Measurements from ENCODE around the gene OSBPL5.
"Not testable (repeated sequence)": the region's sequence is repeated elsewhere in the genome, so short reads cannot be mapped to it uniquely, and the experiment has no call there.

The OSBPL5 gene

GRCh38 chr11:3080733-3081385, 84.3 kb downstream of the OSBPL5 start:
- TF ChIP-seq CTCF (IDR thresholded peaks at IDR 0.05; ENCODE audit: extremely low read depth, missing control alignments), result no peak
- no peak for DNase-seq (ENCODE audit: low spot score)

- DNase-seq (ENCODE audit: low spot score), result no peak
- no peak for TF ChIP-seq CTCF (IDR thresholded peaks at IDR 0.05; ENCODE audit: extremely low read depth, missing control alignments)
Observed at GRCh38 chr11:3080104-3080503, 85.0 kb downstream of the OSBPL5 start.

- no peak for TF ChIP-seq CTCF (IDR thresholded peaks at IDR 0.05; ENCODE audit: extremely low read depth, missing control alignments)
- DNase-seq (ENCODE audit: low spot score), result no peak
Observed at GRCh38 chr11:3077846-3078440, 87.2 kb downstream of the OSBPL5 start.

GRCh38 chr11:3077189-3077836, 87.8 kb downstream of the OSBPL5 start:
- TF ChIP-seq CTCF (IDR thresholded peaks at IDR 0.05; ENCODE audit: extremely low read depth, missing control alignments), result no peak
- no peak for DNase-seq (ENCODE audit: low spot score)

GRCh38 chr11:3074912-3075589, 90.1 kb downstream of the OSBPL5 start:
- no peak for DNase-seq (ENCODE audit: low spot score)
- TF ChIP-seq CTCF (IDR thresholded peaks at IDR 0.05; ENCODE audit: extremely low read depth, missing control alignments), result no peak

- no peak for DNase-seq (ENCODE audit: low spot score)
- no peak for TF ChIP-seq CTCF (IDR thresholded peaks at IDR 0.05; ENCODE audit: extremely low read depth, missing control alignments)
Observed at GRCh38 chr11:3073029-3073435, 92.1 kb downstream of the OSBPL5 start.

GRCh38 chr11:3069425-3069824, 95.7 kb downstream of the OSBPL5 start:
- DNase-seq (ENCODE audit: low spot score), result no peak
- no peak for TF ChIP-seq CTCF (IDR thresholded peaks at IDR 0.05; ENCODE audit: extremely low read depth, missing control alignments)

- not testable (repeated sequence) for DNase-seq (ENCODE audit: low spot score)
Observed at GRCh38 chr11:3066308-3066707, 98.8 kb downstream of the OSBPL5 start.

GRCh38 chr11:3064709-3065108, 100.4 kb downstream of the OSBPL5 start:
- not testable (repeated sequence) for DNase-seq (ENCODE audit: low spot score)

GRCh38 chr11:3063876-3064275, 101.2 kb downstream of the OSBPL5 start:
- not testable (repeated sequence) for DNase-seq (ENCODE audit: low spot score)

GRCh38 chr11:3063432-3063831, 101.7 kb downstream of the OSBPL5 start:
- not testable (repeated sequence) for DNase-seq (ENCODE audit: low spot score)

Measured in GM20000 (cell line).